Panc1 (cell line): Measurements from ENCODE around the gene NPAS3. TPM values are rescaled to one million over a fixed set of nuclear protein-coding genes. Genes with fewer than 3 reads are reported as not detected.

Experiments
- ATAC-seq: fragments of 200-7000 bp; cut with Tn5 transposase; 2 replicates; pipeline ENCODE4 v1.9.1; 2020; ENCODE audit warnings: mild to moderate bottlenecking, moderate library complexity
- BruUV-seq: library from RNA; stranded (reverse); fragments of 400-500 nt; replicated peaks from 2 replicates; lab custom pipeline; 2021; lab: Mats Ljungman, UMichigan
- CTCF ChIA-PET: fragments of 300-600 bp; sonication (Branson Sonifier 250); formaldehyde crosslinking; loops from one replicate; lab custom pipeline; 2022; ENCODE audit warnings: antibody characterized with exemption; lab: Charles Lee
- POLR2A ChIA-PET: fragments of 300-600 bp; sonication (Branson Sonifier 250); formaldehyde crosslinking; loops from one replicate; lab custom pipeline; 2022; ENCODE audit warnings: antibody characterized with exemption; lab: Charles Lee
- DNase-seq: peaks from one replicate; pipeline ENCODE4 v3.0.0-alpha.2; 2010; ENCODE audit warnings: low read depth, low spot score
- H3K27ac ChIP-seq: 2 replicates; pipeline ENCODE4 v1.5.1; 2011; ENCODE audit warnings: mild to moderate bottlenecking, low read length, inconsistent platforms
- H3K27me3 ChIP-seq: fragments of 200-500 bp; sonication (Bioruptor generic); 2 replicates; pipeline ENCODE4 v1.6.0; 2014; ENCODE audit warnings: low read length, inconsistent platforms; ENCODE audit not compliant: control insufficient read depth, insufficient read depth
- H3K36me3 ChIP-seq: fragments of 200-500 bp; sonication (Bioruptor generic); 2 replicates; pipeline ENCODE4 v1.5.1; 2014; ENCODE audit warnings: inconsistent platforms, mild to moderate bottlenecking, low read length, moderate library complexity; ENCODE audit not compliant: control insufficient read depth, insufficient read depth
- H3K4me1 ChIP-seq: 2 replicates; pipeline ENCODE4 v1.5.1; 2011; ENCODE audit warnings: inconsistent platforms, mild to moderate bottlenecking, low read length, moderate library complexity; ENCODE audit not compliant: control insufficient read depth, insufficient read depth
- H3K4me3 ChIP-seq, 2 experiments: 2 replicates each; pipeline ENCODE4 v1.5.1; 2011 to 2012; ENCODE audit warnings: low read depth in 2 of 2, low read length in 2 of 2, mild to moderate bottlenecking in 2 of 2, inconsistent platforms in 1 of 2, moderate library complexity in 1 of 2
- H3K9me3 ChIP-seq: fragments of 200-500 bp; sonication (Bioruptor generic); 2 replicates; pipeline ENCODE4 v1.5.1; 2014; ENCODE audit warnings: low read depth, mild to moderate bottlenecking, inconsistent platforms, low read length, moderate library complexity; ENCODE audit not compliant: control insufficient read depth, insufficient read depth
- CTCF ChIP-seq: fragments of 450-650 bp; IDR thresholded peaks from 2 replicates; pipeline ENCODE4 v1.5.1; 2017; ENCODE audit warnings: mild to moderate bottlenecking
- POLR2AphosphoS5 ChIP-seq: IDR thresholded peaks from 2 replicates; pipeline ENCODE4 v1.6.1; 2012; ENCODE audit warnings: mild to moderate bottlenecking, low read depth, low read length, moderate library complexity
- REST ChIP-seq, 2 experiments: IDR thresholded peaks; 2 replicates each; pipeline ENCODE4 v1.6.1; 2011 to 2012; ENCODE audit warnings: low read depth in 2 of 2, control low read depth in 1 of 2, low read length in 1 of 2, mild to moderate bottlenecking in 1 of 2, moderate library complexity in 1 of 2; ENCODE audit not compliant: insufficient read depth in 1 of 2
- SIN3A ChIP-seq: IDR thresholded peaks from 2 replicates; pipeline ENCODE4 v1.6.1; 2012; ENCODE audit warnings: low read depth, mild to moderate bottlenecking, low read length, moderate library complexity, borderline replicate concordance; ENCODE audit not compliant: insufficient read depth
- TCF7L2 ChIP-seq: IDR thresholded peaks from 2 replicates; pipeline ENCODE4 v1.6.1; 2011; ENCODE audit warnings: mild to moderate bottlenecking, low read depth, low read length, inconsistent platforms
- in situ Hi-C: cut with HindIII; loops from 2 replicates; pipeline ENCODE4 v1.10.0; 2016; ENCODE audit warnings: low sequenced_read_pairs, low pct_unique_long_range_greater_than_20kb
- intact Hi-C: fragments of 100-400 bp; cut with micrococcal nuclease; formaldehyde crosslinking; loops from one replicate; pipeline ENCODE4 v1.10.0; 2022; ENCODE audit not compliant: unreplicated experiment
- total RNA-seq: library from RNA; stranded (reverse); gene quantifications from one replicate; pipeline ENCODE4 v1.2.1, GENCODE V29; 2021; ENCODE audit not compliant: unreplicated experiment

Gene NPAS3
- total RNA-seq, 1 experiment from 2014 or later = 0.23 TPM

DNA sequence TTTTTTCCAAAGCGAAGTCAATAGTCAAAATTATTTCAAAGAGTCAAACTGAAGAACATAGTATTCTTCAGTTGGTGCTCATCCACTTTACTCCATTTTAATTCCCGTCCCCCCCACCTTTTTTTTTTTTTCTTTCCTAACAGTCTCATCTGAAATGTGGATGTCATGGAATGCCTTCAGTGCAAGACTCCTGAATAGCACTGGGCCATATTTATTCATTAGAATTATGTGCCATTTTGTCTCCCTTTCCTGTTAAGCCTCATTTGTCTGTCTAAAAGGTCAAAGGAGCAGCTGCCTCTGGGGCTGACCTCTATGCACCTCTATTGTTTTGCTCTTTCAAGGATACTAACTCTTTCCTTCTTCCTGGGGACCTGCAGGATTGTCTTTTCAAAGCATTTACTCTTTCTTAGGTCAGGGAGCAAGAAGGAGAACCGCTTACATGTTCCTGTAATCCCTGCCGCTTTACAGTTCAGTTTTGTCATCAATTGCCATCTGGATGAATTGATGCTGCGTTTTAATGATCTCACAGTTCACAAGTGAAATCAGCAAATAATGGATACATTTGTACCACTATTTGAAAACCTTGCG lies 310.6 kb downstream of the NPAS3 start:
- intact Hi-C loops (no loop called here), in situ Hi-C loops (no loop called here)
- no peaks in the 10 kb centered on the region for H3K4me1 ChIP-seq
- no TSS peak for BruUV-seq
- H3K27ac ChIP-seq = no peak overlapping the region
- H3K4me3 ChIP-seq = no peak overlapping the region
- DNase-seq (no peak), ATAC-seq (no peak)
- ChIA-PET CTCF (no interaction called here), POLR2A (no interaction called here)
- H3K36me3 ChIP-seq = no peaks in the 10 kb centered on the region
- no peaks in the 10 kb centered on the region for H3K27me3 ChIP-seq
- H3K9me3 ChIP-seq = no peaks in the 10 kb centered on the region
- no peak for TF ChIP-seq SIN3A
- TF ChIP-seq CTCF = no peak
- TF ChIP-seq POLR2AphosphoS5 = no peak
- TF ChIP-seq REST (IDR thresholded peaks at IDR 0.05; ENCODE audit: insufficient read depth in 1 of 2, low read depth in 2 of 2, low read length in 1 of 2) = no peak

DNA sequence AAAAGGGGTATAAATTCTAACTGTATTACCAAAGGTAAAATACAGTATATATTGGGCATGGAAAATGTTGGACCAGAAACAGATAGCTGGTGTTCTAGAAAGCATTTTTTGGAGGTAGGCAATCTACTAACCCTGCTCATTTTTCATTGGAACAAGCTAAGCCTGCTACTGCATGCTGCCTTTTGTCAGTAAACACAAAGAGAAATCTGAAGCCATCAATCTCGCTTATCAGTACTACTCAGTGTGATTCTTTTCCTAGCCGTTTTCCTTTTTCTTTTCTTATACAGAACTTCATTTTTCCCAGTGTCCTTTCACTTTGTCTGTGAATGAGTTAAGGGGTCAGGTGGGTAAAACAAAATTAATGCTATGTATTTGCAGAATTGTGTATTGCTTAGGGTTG lies 312.3 kb downstream of the NPAS3 start:
- no peak for TF ChIP-seq TCF7L2
- ChIA-PET CTCF (no interaction called here), POLR2A (no interaction called here)
- Histone ChIP-seq H3K36me3 (no peaks in the 10 kb centered on the region), H3K4me3 (no peak overlapping the region), H3K9me3 (no peaks in the 10 kb centered on the region), H3K27ac (no peak overlapping the region), H3K4me1 (no peaks in the 10 kb centered on the region), H3K27me3 (no peaks in the 10 kb centered on the region)
- ATAC-seq = no peak
- no TSS peak for BruUV-seq
- in situ Hi-C loops = no loop called here
- no peak for DNase-seq
- intact Hi-C loops = no loop called here

DNA sequence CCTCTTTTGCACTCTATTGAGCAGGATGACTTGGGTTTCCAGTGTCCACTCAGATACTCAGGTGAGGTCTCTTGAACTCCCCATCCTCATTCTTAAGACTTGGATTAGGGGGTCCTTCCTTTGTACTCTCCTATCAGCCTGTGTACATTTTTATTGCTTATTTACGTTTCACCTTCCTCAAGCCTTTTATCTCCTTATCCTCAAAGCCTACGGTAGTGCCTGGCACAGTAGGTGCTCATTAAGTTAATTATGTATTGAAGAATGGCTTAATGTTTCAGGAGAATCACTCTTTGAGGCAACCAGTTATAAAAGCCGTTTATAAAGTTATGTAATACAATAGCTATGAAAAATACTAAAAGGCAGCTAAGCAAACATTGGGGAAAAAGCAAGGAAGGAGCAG lies 315.7 kb downstream of the NPAS3 start:
- CTCF ChIA-PET = no interaction called here
- DNase-seq (no peak), ATAC-seq (no peak)
- in situ Hi-C loops (no loop called here), intact Hi-C loops (no loop called here)
- no peak overlapping the region for H3K27ac ChIP-seq
- no peaks in the 10 kb centered on the region for H3K36me3 ChIP-seq
- no peak overlapping the region for H3K4me3 ChIP-seq
- POLR2A ChIA-PET = no interaction called here
- BruUV-seq = no TSS peak
- H3K4me1 ChIP-seq = no peaks in the 10 kb centered on the region
- no peaks in the 10 kb centered on the region for H3K27me3 ChIP-seq
- no peaks in the 10 kb centered on the region for H3K9me3 ChIP-seq
- TF ChIP-seq REST (IDR thresholded peaks at IDR 0.05; ENCODE audit: insufficient read depth in 1 of 2, low read depth in 2 of 2, low read length in 1 of 2) = no peak
- TF ChIP-seq SIN3A = no peak
- TF ChIP-seq POLR2AphosphoS5 = no peak
- TF ChIP-seq TCF7L2 = no peak
- no peak for TF ChIP-seq CTCF
